Neural cell (in vitro differentiated cells): Measurements from ENCODE around the gene DCLK1. TPM values are rescaled to one million over a fixed set of nuclear protein-coding genes. Genes with fewer than 3 reads are reported as not detected.

Experiments used
- H2AFZ ChIP-seq: fragments of 200-600, 300-800 bp; sonication (generic), shearing (Covaris generic); 2 replicates; pipeline ENCODE4 v1.6.0; 2014; ENCODE audit warnings: low read depth, mild to moderate bottlenecking, antibody characterized with exemption, low read length, moderate library complexity
- H3F3A ChIP-seq: fragments of 200-600 bp; shearing (Covaris generic); 2 replicates; pipeline ENCODE4 v1.6.1; 2016; ENCODE audit warnings: mild to moderate bottlenecking, moderate library complexity, mixed read lengths, antibody characterized with exemption, low read length; ENCODE audit not compliant: insufficient read depth, poor library complexity, severe bottlenecking
- H3K27ac ChIP-seq: fragments of 200-600, 300-800 bp; sonication (generic), shearing (Covaris generic); 2 replicates; pipeline ENCODE4 v1.5.1; 2014; ENCODE audit warnings: mild to moderate bottlenecking, low read length, moderate library complexity
- H3K27me3 ChIP-seq: fragments of 300-800, 200-600 bp; sonication (generic), shearing (Covaris generic); 2 replicates; pipeline ENCODE4 v1.6.0; 2014; ENCODE audit warnings: mild to moderate bottlenecking, low read depth, low read length, moderate library complexity; ENCODE audit not compliant: insufficient read depth
- H3K36me3 ChIP-seq: fragments of 300-800, 200-600 bp; sonication (generic), shearing (Covaris generic); 2 replicates; pipeline ENCODE4 v1.5.1; 2014; ENCODE audit warnings: mild to moderate bottlenecking, antibody characterized with exemption, low read length, moderate library complexity; ENCODE audit not compliant: insufficient read depth
- H3K4me2 ChIP-seq: fragments of 300-800, 200-600 bp; sonication (generic), shearing (Covaris generic); 2 replicates; pipeline ENCODE4 v1.6.0; 2014; ENCODE audit warnings: mild to moderate bottlenecking, low read length
- H3K4me3 ChIP-seq: fragments of 300-800, 200-600 bp; sonication (generic), shearing (Covaris generic); 2 replicates; pipeline ENCODE4 v1.5.1; 2014; ENCODE audit warnings: mild to moderate bottlenecking, low read length, moderate library complexity
- H3K79me2 ChIP-seq: fragments of 200-600 bp; shearing (Covaris generic); replicated peaks from 2 replicates; pipeline ENCODE4 v1.6.0; 2014; ENCODE audit warnings: mild to moderate bottlenecking, low read length, moderate library complexity; ENCODE audit not compliant: insufficient read depth
- H3K9ac ChIP-seq: fragments of 300-800, 200-600 bp; sonication (generic), shearing (Covaris generic); 2 replicates; pipeline ENCODE4 v1.6.1; 2016; ENCODE audit warnings: mild to moderate bottlenecking, low read length, mixed read lengths
- H3K9me2 ChIP-seq: fragments of 200-600 bp; shearing (Covaris generic); 2 replicates; pipeline ENCODE4 v1.6.1; 2016; ENCODE audit warnings: mild to moderate bottlenecking, low read length, mixed read lengths; ENCODE audit not compliant: insufficient read depth
- H3K9me3 ChIP-seq: fragments of 200-600, 300-800 bp; sonication (generic), shearing (Covaris generic); 2 replicates; pipeline ENCODE4 v1.6.1; 2016; ENCODE audit warnings: mild to moderate bottlenecking, mixed run types, low read length, moderate library complexity, mixed read lengths
- H4K20me1 ChIP-seq: fragments of 200-600 bp; shearing (Covaris generic); 2 replicates; pipeline ENCODE4 v1.6.1; 2016; ENCODE audit warnings: mild to moderate bottlenecking, mixed run types; ENCODE audit not compliant: insufficient read depth
- EP300 ChIP-seq: fragments of 450-650 bp; conservative IDR thresholded peaks from 2 replicates; pipeline ENCODE4 v1.6.1; 2014; ENCODE audit warnings: antibody characterized with exemption, mild to moderate bottlenecking, moderate library complexity; ENCODE audit not compliant: poor library complexity, severe bottlenecking
- EZH2 ChIP-seq: fragments of 200-600, 300-800 bp; shearing (Covaris generic), sonication (generic); IDR thresholded peaks from 2 replicates; pipeline ENCODE4 v1.6.1; 2014; ENCODE audit warnings: antibody characterized with exemption, low read length, borderline replicate concordance, mild to moderate bottlenecking; ENCODE audit not compliant: insufficient read depth, poor library complexity, severe bottlenecking
- MXI1 ChIP-seq: fragments of 450-650 bp; conservative IDR thresholded peaks from 2 replicates; pipeline ENCODE4 v1.6.1; 2014; ENCODE audit warnings: antibody characterized with exemption, mild to moderate bottlenecking; ENCODE audit not compliant: poor library complexity, severe bottlenecking
- POLR2AphosphoS5 ChIP-seq: IDR thresholded peaks from 2 replicates; pipeline ENCODE4 v1.6.1; 2012
- RAD21 ChIP-seq: fragments of 450-650 bp; conservative IDR thresholded peaks from 2 replicates; pipeline ENCODE4 v1.6.1; 2014; ENCODE audit warnings: antibody characterized with exemption, mild to moderate bottlenecking, moderate library complexity
- SMC3 ChIP-seq: fragments of 450-650 bp; conservative IDR thresholded peaks from 2 replicates; pipeline ENCODE4 v1.6.1; 2014; ENCODE audit warnings: antibody characterized with exemption, mild to moderate bottlenecking, moderate library complexity; ENCODE audit not compliant: poor library complexity
- TAF1 ChIP-seq: IDR thresholded peaks from 2 replicates; pipeline ENCODE4 v1.6.1; 2012; ENCODE audit warnings: low read depth
- polyA plus RNA-seq: library from polyadenylated mRNA; depleted of rRNA; stranded (reverse); fragments of >200 nt; gene quantifications from 2 replicates; pipeline ENCODE4 v1.2.3, GENCODE V29; 2014
- TF ChIP-seq, protein P1 (sequence below): fragments of 450-650 bp; IDR thresholded peaks from 2 replicates; pipeline ENCODE4 v1.5.1; 2014; ENCODE audit warnings: antibody characterized with exemption, mild to moderate bottlenecking, moderate library complexity; ENCODE audit not compliant: poor library complexity, severe bottlenecking
- TF ChIP-seq, protein P2 (sequence below): IDR thresholded peaks from 2 replicates; pipeline ENCODE4 v1.6.1; 2012; ENCODE audit warnings: borderline replicate concordance

Gene DCLK1
- polyA plus RNA-seq, 1 donor from 2014 or later = 124 TPM

DNA sequence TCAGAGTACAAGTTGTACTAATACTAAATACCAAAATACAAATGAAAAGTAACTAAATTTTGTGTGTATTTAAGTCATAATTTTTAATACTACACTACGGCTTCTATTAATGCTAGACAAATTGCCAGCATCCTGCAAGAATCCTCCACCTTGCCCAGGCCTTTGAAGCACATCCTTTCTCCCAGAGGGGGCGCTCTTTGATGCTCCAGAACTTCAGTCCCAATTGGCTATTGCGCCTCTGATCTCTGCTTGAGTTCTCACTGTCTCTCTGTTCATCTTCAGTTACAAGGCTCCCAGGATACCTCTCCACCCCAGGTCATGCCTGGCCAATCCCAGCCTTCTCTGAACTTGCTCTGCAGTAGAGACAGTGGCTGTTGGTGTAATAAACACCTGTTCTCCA is 141.0 kb downstream of the DCLK1 start:
- Histone ChIP-seq H3K36me3 (no peaks in the 10 kb centered on the region), H3K9ac (no peak overlapping the region), H4K20me1 (no peaks in the 10 kb centered on the region), H3K27ac (no peak overlapping the region), H3K4me3 (no peak overlapping the region), H3K9me3 (no peaks in the 10 kb centered on the region), H3K4me2 (no peak overlapping the region), H3K9me2 (no peaks in the 10 kb centered on the region), H3K79me2 (peaks cover 45% of the 10 kb centered on the region), H3K27me3 (no peaks in the 10 kb centered on the region), H2AFZ (no peak overlapping the region), H3F3A (peaks cover 6% of the 10 kb centered on the region)
- TF ChIP-seq, protein P1, sequence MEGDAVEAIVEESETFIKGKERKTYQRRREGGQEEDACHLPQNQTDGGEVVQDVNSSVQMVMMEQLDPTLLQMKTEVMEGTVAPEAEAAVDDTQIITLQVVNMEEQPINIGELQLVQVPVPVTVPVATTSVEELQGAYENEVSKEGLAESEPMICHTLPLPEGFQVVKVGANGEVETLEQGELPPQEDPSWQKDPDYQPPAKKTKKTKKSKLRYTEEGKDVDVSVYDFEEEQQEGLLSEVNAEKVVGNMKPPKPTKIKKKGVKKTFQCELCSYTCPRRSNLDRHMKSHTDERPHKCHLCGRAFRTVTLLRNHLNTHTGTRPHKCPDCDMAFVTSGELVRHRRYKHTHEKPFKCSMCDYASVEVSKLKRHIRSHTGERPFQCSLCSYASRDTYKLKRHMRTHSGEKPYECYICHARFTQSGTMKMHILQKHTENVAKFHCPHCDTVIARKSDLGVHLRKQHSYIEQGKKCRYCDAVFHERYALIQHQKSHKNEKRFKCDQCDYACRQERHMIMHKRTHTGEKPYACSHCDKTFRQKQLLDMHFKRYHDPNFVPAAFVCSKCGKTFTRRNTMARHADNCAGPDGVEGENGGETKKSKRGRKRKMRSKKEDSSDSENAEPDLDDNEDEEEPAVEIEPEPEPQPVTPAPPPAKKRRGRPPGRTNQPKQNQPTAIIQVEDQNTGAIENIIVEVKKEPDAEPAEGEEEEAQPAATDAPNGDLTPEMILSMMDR = no peak
- TF ChIP-seq SMC3 (no peak), TAF1 (no peak), EZH2 (no peak), POLR2AphosphoS5 (no peak), EP300 (no peak), MXI1 (no peak), RAD21 (no peak)
- TF ChIP-seq, protein P2, sequence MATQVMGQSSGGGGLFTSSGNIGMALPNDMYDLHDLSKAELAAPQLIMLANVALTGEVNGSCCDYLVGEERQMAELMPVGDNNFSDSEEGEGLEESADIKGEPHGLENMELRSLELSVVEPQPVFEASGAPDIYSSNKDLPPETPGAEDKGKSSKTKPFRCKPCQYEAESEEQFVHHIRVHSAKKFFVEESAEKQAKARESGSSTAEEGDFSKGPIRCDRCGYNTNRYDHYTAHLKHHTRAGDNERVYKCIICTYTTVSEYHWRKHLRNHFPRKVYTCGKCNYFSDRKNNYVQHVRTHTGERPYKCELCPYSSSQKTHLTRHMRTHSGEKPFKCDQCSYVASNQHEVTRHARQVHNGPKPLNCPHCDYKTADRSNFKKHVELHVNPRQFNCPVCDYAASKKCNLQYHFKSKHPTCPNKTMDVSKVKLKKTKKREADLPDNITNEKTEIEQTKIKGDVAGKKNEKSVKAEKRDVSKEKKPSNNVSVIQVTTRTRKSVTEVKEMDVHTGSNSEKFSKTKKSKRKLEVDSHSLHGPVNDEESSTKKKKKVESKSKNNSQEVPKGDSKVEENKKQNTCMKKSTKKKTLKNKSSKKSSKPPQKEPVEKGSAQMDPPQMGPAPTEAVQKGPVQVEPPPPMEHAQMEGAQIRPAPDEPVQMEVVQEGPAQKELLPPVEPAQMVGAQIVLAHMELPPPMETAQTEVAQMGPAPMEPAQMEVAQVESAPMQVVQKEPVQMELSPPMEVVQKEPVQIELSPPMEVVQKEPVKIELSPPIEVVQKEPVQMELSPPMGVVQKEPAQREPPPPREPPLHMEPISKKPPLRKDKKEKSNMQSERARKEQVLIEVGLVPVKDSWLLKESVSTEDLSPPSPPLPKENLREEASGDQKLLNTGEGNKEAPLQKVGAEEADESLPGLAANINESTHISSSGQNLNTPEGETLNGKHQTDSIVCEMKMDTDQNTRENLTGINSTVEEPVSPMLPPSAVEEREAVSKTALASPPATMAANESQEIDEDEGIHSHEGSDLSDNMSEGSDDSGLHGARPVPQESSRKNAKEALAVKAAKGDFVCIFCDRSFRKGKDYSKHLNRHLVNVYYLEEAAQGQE = no peak

DNA sequence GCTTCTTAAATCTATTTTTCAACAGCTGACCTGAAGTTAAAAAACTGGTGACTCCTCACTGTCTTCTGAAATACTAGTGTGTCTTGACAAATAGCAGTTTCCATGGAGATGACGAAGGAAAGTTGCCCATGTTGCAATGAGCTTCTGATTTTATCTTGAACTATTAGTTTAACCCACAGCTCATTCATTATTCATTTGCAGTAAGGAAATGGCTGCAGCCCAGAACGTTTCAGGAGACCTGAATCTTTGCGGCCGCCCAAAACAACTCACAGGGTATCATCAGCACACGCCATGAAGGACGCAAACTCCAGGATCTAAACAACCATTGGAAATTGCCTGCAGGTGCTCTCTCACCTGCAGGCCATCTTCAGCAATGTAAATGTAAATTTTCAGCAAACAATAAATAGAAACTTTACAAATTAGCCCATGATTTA is 142.5 kb downstream of the DCLK1 start:
- Histone ChIP-seq H3K27me3 (no peaks in the 10 kb centered on the region), H3F3A (peaks cover 11% of the 10 kb centered on the region), H3K79me2 (peaks cover 48% of the 10 kb centered on the region), H3K9ac (no peak overlapping the region), H4K20me1 (no peaks in the 10 kb centered on the region), H2AFZ (no peak overlapping the region), H3K27ac (no peak overlapping the region), H3K4me3 (no peak overlapping the region), H3K9me3 (no peaks in the 10 kb centered on the region), H3K4me2 (no peak overlapping the region), H3K36me3 (no peaks in the 10 kb centered on the region), H3K9me2 (no peaks in the 10 kb centered on the region)
- TF ChIP-seq, protein P2 = no peak
- TF ChIP-seq RAD21 (no peak), EZH2 (no peak), MXI1 (no peak), SMC3 (no peak), POLR2AphosphoS5 (no peak), TAF1 (no peak), EP300 (no peak)
- TF ChIP-seq, protein P1 = no peak
